Measurements from ENCODE around the gene FLII. TPM values are rescaled to one million over a fixed set of nuclear protein-coding genes. Genes with fewer than 3 reads are reported as not detected.

Gene FLII
- 403 and 474 TPM in 2 replicates for total RNA-seq

GRCh38 chr17:18258356-18259038, at the start of gene FLII:
TSS of gene FLII (minus strand) at chr17:18258738. CDS start at chr17:18258690, 48 bp downstream.

GRCh38 chr17:18260332-18261145, 2.0 kb upstream of the FLII start, which contains the start of gene MIEF2:
TSS of gene MIEF2 (plus strand) at chr17:18260662. CDS start at chr17:18262721, 2,059 bp downstream.

GRCh38 chr17:18225121-18225641, 33.4 kb downstream of the FLII start, which contains the start of gene LLGL1:
TSS of gene LLGL1 (plus strand) at chr17:18225635. CDS start at chr17:18225683, 48 bp downstream.

Other genes with a start within 250 kb of the FLII start
- gene ATPAF2, start 219.6 kb downstream of the FLII start, total RNA-seq: 15.5 and 20.4 TPM in 2 replicates
- gene GID4, start 219.3 kb downstream of the FLII start, total RNA-seq: 4.2 and 8.1 TPM in 2 replicates
- gene DRG2, start 170.8 kb downstream of the FLII start, total RNA-seq: 26.6 and 37.2 TPM in 2 replicates
- under 0.01 and 0.44 TPM in 2 replicates for gene MYO15A, start 150.0 kb downstream of the FLII start, total RNA-seq
- 60.7 and 61.0 TPM in 2 replicates for gene ALKBH5, start 74.9 kb downstream of the FLII start, total RNA-seq
- gene LLGL1, start 33.1 kb downstream of the FLII start, total RNA-seq: 18.1 and 30.5 TPM in 2 replicates
- gene MIEF2, start 1.9 kb upstream of the FLII start, total RNA-seq: 12.5 and 21.8 TPM in 2 replicates
- gene TOP3A, start 56.3 kb upstream of the FLII start, total RNA-seq: 13.9 and 25.7 TPM in 2 replicates
- gene SMCR8, start 56.6 kb upstream of the FLII start, total RNA-seq: 9.4 and 24.4 TPM in 2 replicates
- 8.2 and 14.4 TPM in 2 replicates for gene SHMT1, start 104.8 kb upstream of the FLII start, total RNA-seq
- not detected in 2 replicates for gene EVPLL, start 119.0 kb upstream of the FLII start, total RNA-seq
- not detected in 2 replicates for gene LGALS9C, start 218.1 kb upstream of the FLII start, total RNA-seq

Measured in bladder microvascular endothelial cell (primary cell).